Fibroblast of villous mesenchyme (primary cell): ENCODE results near the gene SRSF3. TPM values are rescaled to one million over a fixed set of nuclear protein-coding genes. Genes with fewer than 3 reads are reported as not detected.

Experiments
- DNase-seq: peaks from one replicate; pipeline ENCODE4 v3.0.0-alpha.2; 2010; ENCODE audit warnings: low read depth
- H3K4me3 ChIP-seq: 2 replicates; pipeline ENCODE4 v1.5.1; 2011; ENCODE audit warnings: low read depth, mild to moderate bottlenecking, low read length
- total RNA-seq: library from RNA; depleted of rRNA; stranded (reverse); fragments of >200 nt; gene quantifications from 2 replicates; pipeline ENCODE4 v1.2.3, GENCODE V29; 2012
- TF ChIP-seq, protein P1 (sequence below): IDR thresholded peaks from 2 replicates; pipeline ENCODE4 v1.5.1; 2012; ENCODE audit warnings: low read depth, mild to moderate bottlenecking, low read length; ENCODE audit not compliant: insufficient read depth

SRSF3 gene
- total RNA-seq, 1 donor, result 445 TPM

DNA sequence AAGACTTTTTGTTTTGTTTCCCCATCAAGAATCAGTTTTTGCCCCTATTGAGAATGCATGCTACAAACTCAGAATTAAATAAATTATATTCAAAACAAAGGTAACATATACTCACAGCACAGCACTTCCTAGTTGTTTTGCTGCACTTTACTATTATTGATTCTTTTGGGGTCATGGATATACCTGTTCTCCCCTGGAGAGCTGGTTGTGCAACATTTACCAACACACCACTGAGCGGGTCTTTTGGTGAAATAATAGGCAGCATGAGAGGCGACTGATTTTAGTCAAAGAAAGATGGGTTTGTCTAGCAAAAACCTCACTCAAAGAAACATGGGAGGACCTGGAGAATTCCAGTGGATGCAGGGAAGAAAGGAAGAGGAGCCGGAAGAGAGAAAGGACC, 44.4 kb downstream of the SRSF3 start:
- no peak for DNase-seq
- TF ChIP-seq, protein P1, sequence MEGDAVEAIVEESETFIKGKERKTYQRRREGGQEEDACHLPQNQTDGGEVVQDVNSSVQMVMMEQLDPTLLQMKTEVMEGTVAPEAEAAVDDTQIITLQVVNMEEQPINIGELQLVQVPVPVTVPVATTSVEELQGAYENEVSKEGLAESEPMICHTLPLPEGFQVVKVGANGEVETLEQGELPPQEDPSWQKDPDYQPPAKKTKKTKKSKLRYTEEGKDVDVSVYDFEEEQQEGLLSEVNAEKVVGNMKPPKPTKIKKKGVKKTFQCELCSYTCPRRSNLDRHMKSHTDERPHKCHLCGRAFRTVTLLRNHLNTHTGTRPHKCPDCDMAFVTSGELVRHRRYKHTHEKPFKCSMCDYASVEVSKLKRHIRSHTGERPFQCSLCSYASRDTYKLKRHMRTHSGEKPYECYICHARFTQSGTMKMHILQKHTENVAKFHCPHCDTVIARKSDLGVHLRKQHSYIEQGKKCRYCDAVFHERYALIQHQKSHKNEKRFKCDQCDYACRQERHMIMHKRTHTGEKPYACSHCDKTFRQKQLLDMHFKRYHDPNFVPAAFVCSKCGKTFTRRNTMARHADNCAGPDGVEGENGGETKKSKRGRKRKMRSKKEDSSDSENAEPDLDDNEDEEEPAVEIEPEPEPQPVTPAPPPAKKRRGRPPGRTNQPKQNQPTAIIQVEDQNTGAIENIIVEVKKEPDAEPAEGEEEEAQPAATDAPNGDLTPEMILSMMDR, result no peak
- H3K4me3 ChIP-seq, result no peak overlapping the region

- H3K4me3 ChIP-seq, result no peak overlapping the region
- peak; percentile 70 for DNase-seq
- TF ChIP-seq, protein P1, result no peak
Observed at GRCh38 chr6:36639171-36639808, 45.1 kb downstream of the SRSF3 start.

DNA sequence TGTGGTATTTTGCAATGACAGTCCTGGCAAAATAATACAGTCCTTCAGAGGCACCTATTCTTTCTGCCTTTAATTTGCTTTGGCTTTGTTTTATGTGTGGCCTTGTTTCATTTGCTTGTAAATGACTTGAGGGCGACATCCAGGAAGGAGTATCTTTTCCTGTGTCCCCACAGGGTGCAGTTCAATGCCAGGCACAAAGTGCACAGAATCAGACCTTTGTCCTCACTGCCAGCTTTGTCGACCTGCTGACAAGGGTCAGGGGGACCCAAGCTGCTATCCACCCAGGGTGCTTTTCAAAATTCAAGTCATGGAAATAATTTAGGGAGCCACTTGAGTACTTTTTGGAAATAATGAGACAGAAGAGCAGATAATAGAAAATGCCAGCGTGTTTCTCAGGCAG, 47.4 kb downstream of the SRSF3 start:
- H3K4me3 ChIP-seq, result no peak overlapping the region
- no peak for DNase-seq
- TF ChIP-seq, protein P1, result no peak

DNA sequence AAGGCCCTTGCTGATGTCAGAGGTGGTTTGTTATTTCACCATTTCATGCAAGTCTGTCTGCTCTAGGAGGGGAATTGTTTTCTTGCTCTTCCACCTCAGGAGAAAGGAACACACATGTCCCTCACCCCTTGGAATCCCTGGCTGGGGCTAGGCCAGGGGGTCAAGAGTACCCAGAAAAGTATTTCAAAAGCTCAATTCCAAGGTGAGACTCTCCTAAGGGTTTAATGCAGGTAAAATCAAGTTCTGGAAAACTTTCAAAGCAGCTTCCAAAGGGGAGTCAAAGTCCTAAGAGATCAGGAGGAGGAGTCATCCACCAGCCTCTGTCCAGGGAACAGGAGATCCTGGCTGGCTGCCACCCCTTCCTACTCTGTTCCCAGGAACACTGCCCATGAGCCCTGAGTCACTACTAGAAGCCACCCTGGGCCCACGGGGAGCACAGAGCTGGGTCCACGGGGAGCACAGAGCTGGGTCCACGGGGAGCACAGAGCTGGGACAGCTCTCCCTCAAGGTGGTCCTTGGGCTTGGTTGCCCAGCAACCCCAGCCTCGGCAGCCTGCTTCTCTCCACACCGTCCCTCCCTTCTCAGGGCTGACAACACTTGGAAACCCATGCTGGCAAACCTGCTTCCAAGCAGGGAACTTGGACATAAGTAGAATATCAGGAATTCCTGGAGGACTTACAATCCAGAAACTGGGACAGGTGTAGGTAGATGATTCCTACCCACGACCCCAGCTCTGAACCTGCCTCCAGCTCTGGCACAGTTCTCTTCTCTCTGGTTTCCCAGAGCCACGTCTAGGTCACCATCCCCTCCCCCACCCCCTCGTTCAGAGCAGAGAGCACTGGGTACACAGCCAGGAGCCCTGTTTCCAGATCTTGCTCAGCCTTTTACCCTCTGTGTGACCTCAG, 49.0 kb downstream of the SRSF3 start:
- peak; percentile 90 for DNase-seq
- no peak overlapping the region for H3K4me3 ChIP-seq
- TF ChIP-seq, protein P1, result no peak

GRCh38 chr6:36643977-36644376, 49.8 kb downstream of the SRSF3 start:
- no peak for DNase-seq
- TF ChIP-seq, protein P1, result no peak
- no peak overlapping the region for H3K4me3 ChIP-seq

DNA sequence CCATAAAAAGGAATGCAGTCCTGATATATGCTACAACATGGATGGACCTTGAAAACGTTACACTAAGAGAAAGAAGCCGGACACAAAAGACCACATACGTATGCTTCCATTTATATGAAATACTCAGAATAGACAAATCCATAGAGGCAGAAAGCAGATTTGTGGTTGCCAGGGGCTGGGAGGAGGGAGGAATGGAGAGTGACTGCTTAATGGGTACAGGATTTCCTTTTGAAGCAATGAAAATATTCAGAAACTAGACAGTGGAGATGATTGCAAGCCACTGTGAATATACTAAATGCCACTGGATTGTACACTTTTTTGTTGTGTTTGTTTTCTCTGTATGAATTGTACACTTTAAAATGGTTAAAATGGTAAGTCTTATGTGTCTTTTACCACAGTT, 54.9 kb downstream of the SRSF3 start:
- DNase-seq, result no peak
- TF ChIP-seq, protein P1, result no peak
- no peak overlapping the region for H3K4me3 ChIP-seq
